HepG2 (cell line): ENCODE results near the gene MLXIPL. TPM values are rescaled to one million over a fixed set of nuclear protein-coding genes. Genes with fewer than 3 reads are reported as not detected.

ENCODE experiments used
- BHLHE40 ChIP-seq: IDR thresholded peaks from 2 replicates; pipeline ENCODE4 v1.6.1; 2011; ENCODE audit warnings: low read length, improper control_type of control experiment
- MYNN ChIP-seq: sonication (generic); formaldehyde crosslinking; IDR thresholded peaks from 2 replicates; pipeline ENCODE4 v1.4.0; 2020; ENCODE audit warnings: mild to moderate bottlenecking, low read depth, missing genetic modification reagents
- PCBP2 ChIP-seq: fragments of 200-400 bp; formaldehyde crosslinking; optimal IDR thresholded peaks from 2 replicates; pipeline ENCODE3; 2018; ENCODE audit warnings: low read length, low read depth; ENCODE audit not compliant: poor library complexity, severe bottlenecking
- STAG1 ChIP-seq: sonication (generic); formaldehyde crosslinking; IDR thresholded peaks from 2 replicates; pipeline ENCODE4 v1.4.0; 2020; ENCODE audit warnings: missing genetic modification reagents
- polyA plus RNA-seq, 8 experiments: library from polyadenylated mRNA; depleted of rRNA in 3 of 8; stranded (reverse) in 7 of 8; unstranded in 1 of 8; fragments of >200 nt; fragmentation: Illumina TruSeq in 4 of 8; extraction: Trizol in 4 of 8; gene quantifications; 2 replicates each; pipeline versions ENCODE4 v1.2.1 to v1.2.3, GENCODE V29; 2011 to 2016; ENCODE audit warnings: low read depth in 4 of 8, missing spikeins in 1 of 8, mixed read lengths in 1 of 8; ENCODE audit not compliant: insufficient read depth in 1 of 8
- total RNA-seq, 5 experiments: library from RNA; depleted of rRNA; stranded (reverse); fragments of >200 nt; fragmentation: Illumina TruSeq; extraction: Trizol; gene quantifications; 2 replicates each; pipeline ENCODE4 v1.2.3, GENCODE V29; 2016; ENCODE audit warnings: low read depth in 1 of 5
- TF ChIP-seq, protein P1 (sequence below): sonication (generic); formaldehyde crosslinking; conservative IDR thresholded peaks from 2 replicates; pipeline ENCODE4 v1.4.0; 2020; ENCODE audit warnings: mild to moderate bottlenecking, missing genetic modification reagents, moderate library complexity
- TF ChIP-seq, protein P2 (sequence below): sonication (generic); formaldehyde crosslinking; IDR thresholded peaks from 2 replicates; pipeline ENCODE4 v1.4.0; 2020; ENCODE audit warnings: missing genetic modification reagents
- TF ChIP-seq, protein P3 (sequence below), 2 experiments: sonication (generic) in 1 of 2; formaldehyde crosslinking in 1 of 2; IDR thresholded peaks; 2 replicates each; pipeline versions ENCODE4 v1.4.0 to v1.6.1; 2016 to 2020; ENCODE audit warnings: borderline replicate concordance in 1 of 2, low read depth in 1 of 2, mild to moderate bottlenecking in 1 of 2, missing genetic modification reagents in 1 of 2

The MLXIPL gene
- total and polyA plus RNA-seq, 2 of the 13 experiments (the other 11 are each of a cell fraction or from before 2014, with no cell fraction given) = 51.6 to 60.1 TPM

DNA sequence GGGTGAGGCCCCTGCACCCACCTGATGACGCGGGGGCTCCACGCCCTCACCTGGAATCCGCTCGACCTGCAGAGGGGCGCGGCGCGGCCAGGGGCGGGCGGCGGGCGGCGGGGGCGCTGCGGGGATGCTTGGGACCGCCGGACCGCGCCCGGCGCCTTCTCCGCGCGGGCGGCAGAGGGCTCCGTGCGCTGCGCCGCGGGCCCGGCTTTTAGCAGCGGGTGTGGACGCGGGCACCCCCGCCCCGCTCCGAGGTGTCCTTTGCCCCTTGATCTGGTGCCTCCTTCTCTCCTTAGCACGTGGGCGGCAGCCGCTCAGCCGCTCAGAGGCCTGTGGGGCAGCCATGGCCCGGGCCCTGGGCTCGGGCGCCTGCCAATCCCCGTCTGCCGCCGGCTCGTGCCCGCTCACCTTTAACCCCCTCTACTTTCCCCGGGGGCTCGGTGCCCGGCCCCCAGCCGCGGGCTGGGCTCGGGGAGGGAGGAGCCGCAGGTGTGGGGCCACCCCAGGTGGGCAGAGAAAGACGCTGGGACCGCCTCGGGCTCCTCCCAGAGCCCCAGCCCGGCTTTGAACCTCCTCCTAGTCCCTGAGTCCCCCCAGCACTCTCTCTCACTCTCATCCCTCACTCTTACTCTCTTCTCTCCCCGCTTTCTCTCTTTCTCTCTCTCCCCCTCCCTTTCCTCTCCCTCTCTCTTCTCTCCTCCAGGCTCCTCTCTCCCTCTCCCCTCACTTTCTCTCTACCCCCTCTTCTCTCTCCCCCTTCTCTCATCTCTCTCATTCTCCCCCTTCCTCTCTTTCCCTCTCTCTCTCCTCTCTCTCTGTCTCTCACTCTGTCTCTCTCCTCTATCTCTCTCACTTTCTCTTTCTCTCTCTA, 23.6 kb upstream of the MLXIPL start (continued):
- TF ChIP-seq, protein P1, sequence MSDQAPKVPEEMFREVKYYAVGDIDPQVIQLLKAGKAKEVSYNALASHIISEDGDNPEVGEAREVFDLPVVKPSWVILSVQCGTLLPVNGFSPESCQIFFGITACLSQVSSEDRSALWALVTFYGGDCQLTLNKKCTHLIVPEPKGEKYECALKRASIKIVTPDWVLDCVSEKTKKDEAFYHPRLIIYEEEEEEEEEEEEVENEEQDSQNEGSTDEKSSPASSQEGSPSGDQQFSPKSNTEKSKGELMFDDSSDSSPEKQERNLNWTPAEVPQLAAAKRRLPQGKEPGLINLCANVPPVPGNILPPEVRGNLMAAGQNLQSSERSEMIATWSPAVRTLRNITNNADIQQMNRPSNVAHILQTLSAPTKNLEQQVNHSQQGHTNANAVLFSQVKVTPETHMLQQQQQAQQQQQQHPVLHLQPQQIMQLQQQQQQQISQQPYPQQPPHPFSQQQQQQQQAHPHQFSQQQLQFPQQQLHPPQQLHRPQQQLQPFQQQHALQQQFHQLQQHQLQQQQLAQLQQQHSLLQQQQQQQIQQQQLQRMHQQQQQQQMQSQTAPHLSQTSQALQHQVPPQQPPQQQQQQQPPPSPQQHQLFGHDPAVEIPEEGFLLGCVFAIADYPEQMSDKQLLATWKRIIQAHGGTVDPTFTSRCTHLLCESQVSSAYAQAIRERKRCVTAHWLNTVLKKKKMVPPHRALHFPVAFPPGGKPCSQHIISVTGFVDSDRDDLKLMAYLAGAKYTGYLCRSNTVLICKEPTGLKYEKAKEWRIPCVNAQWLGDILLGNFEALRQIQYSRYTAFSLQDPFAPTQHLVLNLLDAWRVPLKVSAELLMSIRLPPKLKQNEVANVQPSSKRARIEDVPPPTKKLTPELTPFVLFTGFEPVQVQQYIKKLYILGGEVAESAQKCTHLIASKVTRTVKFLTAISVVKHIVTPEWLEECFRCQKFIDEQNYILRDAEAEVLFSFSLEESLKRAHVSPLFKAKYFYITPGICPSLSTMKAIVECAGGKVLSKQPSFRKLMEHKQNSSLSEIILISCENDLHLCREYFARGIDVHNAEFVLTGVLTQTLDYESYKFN (CRISPR knock-in tag) = peak; percentile 77
- TF ChIP-seq, protein P2, sequence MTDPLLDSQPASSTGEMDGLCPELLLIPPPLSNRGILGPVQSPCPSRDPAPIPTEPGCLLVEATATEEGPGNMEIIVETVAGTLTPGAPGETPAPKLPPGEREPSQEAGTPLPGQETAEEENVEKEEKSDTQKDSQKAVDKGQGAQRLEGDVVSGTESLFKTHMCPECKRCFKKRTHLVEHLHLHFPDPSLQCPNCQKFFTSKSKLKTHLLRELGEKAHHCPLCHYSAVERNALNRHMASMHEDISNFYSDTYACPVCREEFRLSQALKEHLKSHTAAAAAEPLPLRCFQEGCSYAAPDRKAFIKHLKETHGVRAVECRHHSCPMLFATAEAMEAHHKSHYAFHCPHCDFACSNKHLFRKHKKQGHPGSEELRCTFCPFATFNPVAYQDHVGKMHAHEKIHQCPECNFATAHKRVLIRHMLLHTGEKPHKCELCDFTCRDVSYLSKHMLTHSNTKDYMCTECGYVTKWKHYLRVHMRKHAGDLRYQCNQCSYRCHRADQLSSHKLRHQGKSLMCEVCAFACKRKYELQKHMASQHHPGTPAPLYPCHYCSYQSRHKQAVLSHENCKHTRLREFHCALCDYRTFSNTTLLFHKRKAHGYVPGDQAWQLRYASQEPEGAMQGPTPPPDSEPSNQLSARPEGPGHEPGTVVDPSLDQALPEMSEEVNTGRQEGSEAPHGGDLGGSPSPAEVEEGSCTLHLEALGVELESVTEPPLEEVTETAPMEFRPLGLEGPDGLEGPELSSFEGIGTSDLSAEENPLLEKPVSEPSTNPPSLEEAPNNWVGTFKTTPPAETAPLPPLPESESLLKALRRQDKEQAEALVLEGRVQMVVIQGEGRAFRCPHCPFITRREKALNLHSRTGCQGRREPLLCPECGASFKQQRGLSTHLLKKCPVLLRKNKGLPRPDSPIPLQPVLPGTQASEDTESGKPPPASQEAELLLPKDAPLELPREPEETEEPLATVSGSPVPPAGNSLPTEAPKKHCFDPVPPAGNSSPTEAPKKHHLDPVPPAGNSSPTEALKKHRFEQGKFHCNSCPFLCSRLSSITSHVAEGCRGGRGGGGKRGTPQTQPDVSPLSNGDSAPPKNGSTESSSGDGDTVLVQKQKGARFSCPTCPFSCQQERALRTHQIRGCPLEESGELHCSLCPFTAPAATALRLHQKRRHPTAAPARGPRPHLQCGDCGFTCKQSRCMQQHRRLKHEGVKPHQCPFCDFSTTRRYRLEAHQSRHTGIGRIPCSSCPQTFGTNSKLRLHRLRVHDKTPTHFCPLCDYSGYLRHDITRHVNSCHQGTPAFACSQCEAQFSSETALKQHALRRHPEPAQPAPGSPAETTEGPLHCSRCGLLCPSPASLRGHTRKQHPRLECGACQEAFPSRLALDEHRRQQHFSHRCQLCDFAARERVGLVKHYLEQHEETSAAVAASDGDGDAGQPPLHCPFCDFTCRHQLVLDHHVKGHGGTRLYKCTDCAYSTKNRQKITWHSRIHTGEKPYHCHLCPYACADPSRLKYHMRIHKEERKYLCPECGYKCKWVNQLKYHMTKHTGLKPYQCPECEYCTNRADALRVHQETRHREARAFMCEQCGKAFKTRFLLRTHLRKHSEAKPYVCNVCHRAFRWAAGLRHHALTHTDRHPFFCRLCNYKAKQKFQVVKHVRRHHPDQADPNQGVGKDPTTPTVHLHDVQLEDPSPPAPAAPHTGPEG (CRISPR knock-in tag) = peak; percentile 91
- TF ChIP-seq, protein P3, sequence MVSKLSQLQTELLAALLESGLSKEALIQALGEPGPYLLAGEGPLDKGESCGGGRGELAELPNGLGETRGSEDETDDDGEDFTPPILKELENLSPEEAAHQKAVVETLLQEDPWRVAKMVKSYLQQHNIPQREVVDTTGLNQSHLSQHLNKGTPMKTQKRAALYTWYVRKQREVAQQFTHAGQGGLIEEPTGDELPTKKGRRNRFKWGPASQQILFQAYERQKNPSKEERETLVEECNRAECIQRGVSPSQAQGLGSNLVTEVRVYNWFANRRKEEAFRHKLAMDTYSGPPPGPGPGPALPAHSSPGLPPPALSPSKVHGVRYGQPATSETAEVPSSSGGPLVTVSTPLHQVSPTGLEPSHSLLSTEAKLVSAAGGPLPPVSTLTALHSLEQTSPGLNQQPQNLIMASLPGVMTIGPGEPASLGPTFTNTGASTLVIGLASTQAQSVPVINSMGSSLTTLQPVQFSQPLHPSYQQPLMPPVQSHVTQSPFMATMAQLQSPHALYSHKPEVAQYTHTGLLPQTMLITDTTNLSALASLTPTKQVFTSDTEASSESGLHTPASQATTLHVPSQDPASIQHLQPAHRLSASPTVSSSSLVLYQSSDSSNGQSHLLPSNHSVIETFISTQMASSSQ (IDR thresholded peaks at IDR 0.05; ENCODE audit: low read depth) = no peak
- TF ChIP-seq, protein P3 (CRISPR knock-in tag; IDR thresholded peaks at IDR 0.05; ENCODE audit: borderline replicate concordance) = peak; percentile 20; the same call in 1 of the 2 replicates
- peak; percentile 77 for TF ChIP-seq BHLHE40
- peak; percentile 52 for TF ChIP-seq STAG1
- TF ChIP-seq PCBP2 = no peak
- TF ChIP-seq MYNN (CRISPR knock-in tag) = 0 out of 2 replicates have a peak, but pooled peaks have one; percentile 37
